ENCODE data around the gene ABCC9. TPM values are rescaled to one million over a fixed set of nuclear protein-coding genes. Genes with fewer than 3 reads are reported as not detected.

The ABCC9 gene
- total RNA-seq, 1 experiment from 2014 or later: not detected

DNA sequence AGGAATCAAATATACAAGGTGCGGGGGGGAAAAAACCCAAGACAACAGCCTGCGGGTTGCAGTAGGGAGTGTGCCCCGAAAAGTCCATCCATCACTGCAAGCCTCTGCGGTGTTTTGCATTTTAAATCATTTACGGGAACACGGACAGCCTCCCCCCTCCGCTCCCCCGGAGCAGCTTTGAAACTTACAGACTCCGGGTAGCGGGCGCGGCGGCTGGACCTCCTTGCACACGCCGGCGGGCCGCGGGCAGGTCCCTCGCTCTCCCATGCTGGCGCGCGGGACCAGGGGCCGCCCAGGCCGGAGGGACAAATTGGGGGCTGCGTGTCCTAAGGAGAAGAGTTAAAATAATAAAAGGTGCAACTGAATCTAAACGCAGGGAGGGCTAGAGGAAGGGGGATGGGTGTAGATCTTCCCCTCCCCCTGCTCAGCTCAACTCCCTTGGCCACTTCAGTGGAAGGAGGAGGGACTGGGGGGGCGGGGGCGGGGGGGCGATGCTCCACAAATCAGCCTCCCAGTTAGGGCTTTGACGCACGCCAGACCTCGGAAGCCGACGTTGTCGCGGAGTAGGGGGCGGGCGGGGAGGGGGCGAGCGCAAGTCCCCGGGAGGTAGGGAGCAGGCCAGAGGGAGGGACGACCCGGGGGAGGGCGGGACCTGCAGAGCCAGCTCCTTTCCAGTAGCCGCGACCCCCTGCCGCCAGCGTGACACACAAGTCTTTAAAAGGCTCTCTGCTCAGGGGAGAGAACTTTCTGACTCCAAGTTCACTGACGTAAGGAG, 166.7 kb downstream of the ABCC9 start, which contains the start of gene KCNJ8:
Gene KCNJ8 (minus strand): TSS at position 349 of the 775 bp plus-strand sequence. CDS start 1,090 bp downstream, outside the sequence.
- peak within 1 kb of the TSS; percentile 39 for H3K4me3 ChIP-seq (ENCODE audit: insufficient read depth, low read depth, low read length)
- H3K36me3 ChIP-seq (replicated peaks; ENCODE audit: control insufficient read depth, insufficient read depth, low read length): no peaks in the 10 kb centered on the region
- peak; percentile 83 for DNase-seq
- H3K27me3 ChIP-seq (ENCODE audit: control insufficient read depth, insufficient read depth, low read length): peaks cover 12% of the 10 kb centered on the region

DNA sequence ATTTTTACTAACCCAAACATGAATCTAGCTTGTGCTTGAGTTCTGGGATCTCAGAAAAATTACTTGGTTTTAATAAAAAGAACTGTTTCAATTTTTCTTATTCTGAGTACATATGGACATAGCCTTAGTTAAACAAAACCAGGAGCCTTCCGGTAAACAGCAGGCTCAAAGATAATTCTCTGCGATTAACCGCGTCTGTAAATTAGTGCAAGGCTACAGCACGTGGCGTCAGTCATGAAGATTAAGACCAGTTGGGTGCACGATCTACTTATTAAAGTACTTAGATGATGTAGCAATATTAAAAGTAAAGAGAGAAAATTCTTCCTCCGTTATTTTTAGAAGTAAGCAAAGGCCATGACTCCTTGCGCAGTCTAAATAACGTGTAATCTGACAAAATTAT, 167.4 kb downstream of the ABCC9 start:
- Histone ChIP-seq H3K27me3 (ENCODE audit: control insufficient read depth, insufficient read depth, low read length) (peaks cover 12% of the 10 kb centered on the region), H3K36me3 (replicated peaks; ENCODE audit: control insufficient read depth, insufficient read depth, low read length) (no peaks in the 10 kb centered on the region), H3K4me3 (ENCODE audit: insufficient read depth, low read depth, low read length) (no peak overlapping the region)
- peak; percentile 4 for DNase-seq

DNA sequence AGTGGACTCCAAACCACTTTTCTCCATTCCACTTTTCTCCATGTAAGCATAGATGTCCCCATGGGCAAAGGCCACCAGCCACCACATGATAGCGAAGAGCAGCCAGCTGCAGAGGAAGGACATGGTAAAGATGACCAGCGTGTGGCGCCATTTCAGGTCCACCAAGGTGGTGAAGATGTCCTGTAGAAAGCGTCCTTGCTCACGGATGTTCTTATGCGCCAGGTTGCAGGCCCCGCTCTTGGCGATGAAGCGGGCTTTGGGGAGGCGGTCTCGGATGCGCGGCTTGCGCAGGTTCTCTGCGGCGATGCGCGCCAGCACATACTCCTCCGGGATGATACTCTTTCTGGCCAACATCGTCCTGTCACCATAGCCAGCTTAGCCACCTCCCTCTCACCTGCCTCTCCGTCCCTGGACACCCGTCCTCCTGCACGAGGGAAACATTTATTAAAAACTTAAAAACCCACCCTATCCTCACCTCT, 167.9 kb downstream of the ABCC9 start:
- Histone ChIP-seq H3K36me3 (replicated peaks; ENCODE audit: control insufficient read depth, insufficient read depth, low read length) (no peaks in the 10 kb centered on the region), H3K27me3 (ENCODE audit: control insufficient read depth, insufficient read depth, low read length) (peaks cover 12% of the 10 kb centered on the region), H3K4me3 (ENCODE audit: insufficient read depth, low read depth, low read length) (no peak overlapping the region)
- peak; percentile 71 for DNase-seq

DNA sequence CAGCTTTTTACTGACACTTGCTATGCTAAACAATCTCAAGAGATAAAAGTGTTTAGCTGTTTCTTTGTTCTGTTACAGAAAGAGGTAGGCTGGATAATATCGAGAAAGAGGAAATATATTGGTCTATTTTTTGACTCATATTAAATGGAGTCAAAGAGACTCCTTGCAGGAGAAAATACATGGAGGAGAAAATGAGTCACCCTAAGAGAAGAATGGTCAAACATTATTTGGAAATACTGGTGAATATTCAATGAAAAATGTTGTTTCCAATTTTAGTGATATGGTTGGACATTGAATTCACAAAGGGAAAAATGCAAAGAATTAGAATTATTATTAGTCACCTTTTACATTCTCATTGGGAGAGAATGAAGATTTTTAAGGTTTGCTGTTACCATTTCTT, 169.9 kb downstream of the ABCC9 start:
- DNase-seq: no peak
- Histone ChIP-seq H3K27me3 (ENCODE audit: control insufficient read depth, insufficient read depth, low read length) (peaks cover 12% of the 10 kb centered on the region), H3K4me3 (ENCODE audit: insufficient read depth, low read depth, low read length) (no peak overlapping the region), H3K36me3 (replicated peaks; ENCODE audit: control insufficient read depth, insufficient read depth, low read length) (no peaks in the 10 kb centered on the region)

DNA sequence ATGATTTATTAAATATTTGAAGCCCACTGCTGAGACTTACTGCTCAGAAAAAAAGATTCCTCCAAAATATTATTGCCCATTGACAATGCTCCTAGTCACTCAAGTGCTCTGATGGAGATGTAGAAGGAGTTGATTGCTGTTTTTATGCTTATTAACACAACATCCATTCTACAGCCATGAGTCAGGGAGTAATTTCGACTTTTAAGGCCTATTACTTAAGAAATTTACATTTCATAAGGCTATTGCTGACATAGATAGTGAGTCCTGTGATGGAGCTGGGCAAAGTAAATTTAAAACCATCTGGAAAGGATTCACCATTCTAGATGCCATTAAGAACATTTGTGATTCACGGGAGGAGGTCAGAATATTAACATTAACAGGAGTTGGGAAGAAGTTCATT, 171.9 kb downstream of the ABCC9 start:
- Histone ChIP-seq H3K4me3 (ENCODE audit: insufficient read depth, low read depth, low read length) (no peak overlapping the region), H3K36me3 (replicated peaks; ENCODE audit: control insufficient read depth, insufficient read depth, low read length) (no peaks in the 10 kb centered on the region), H3K27me3 (ENCODE audit: control insufficient read depth, insufficient read depth, low read length) (peaks cover 10% of the 10 kb centered on the region)
- DNase-seq: no peak

DNA sequence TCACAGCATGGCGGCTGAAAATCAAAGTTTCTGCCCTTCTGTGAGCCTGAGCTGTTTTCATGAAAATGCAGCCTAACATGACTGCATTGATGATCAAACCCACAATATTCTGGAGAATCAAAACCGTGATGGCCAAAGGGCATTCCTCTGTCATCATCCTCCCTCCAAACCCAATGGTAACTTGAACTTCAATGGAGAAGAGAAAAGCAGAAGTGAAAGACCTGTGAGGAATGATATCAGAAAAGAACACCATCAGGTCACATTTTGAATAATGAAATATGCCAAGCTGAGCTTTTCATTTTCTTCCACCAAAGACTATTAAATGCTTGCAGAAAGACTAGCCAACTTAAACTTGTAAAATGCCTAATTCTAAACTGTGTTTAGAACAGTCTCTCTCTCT, 174.8 kb downstream of the ABCC9 start:
- no peaks in the 10 kb centered on the region for H3K27me3 ChIP-seq (ENCODE audit: control insufficient read depth, insufficient read depth, low read length)

DNA sequence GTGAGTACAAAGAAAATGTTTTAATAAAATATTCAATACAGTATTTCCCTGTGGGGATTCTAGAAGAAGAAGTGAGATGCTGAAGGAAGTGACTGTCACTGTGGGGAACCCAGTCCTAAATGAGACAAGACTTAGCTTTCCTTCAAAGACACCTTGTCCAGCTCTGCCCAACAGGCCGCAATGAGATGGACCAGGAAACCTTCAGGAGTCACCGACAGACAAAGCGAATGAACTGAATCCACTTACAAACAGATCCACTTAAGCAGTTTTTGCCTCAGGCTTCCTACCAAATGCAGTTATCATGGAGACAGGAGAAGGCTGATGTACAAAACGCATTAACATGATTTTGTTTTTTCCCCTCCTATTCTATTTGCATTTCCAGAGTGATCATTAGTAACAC, 176.3 kb downstream of the ABCC9 start:
- H3K4me3 ChIP-seq (ENCODE audit: insufficient read depth, low read depth, low read length): no peak overlapping the region
- no peaks in the 10 kb centered on the region for H3K27me3 ChIP-seq (ENCODE audit: control insufficient read depth, insufficient read depth, low read length)
- DNase-seq: no peak
- no peaks in the 10 kb centered on the region for H3K36me3 ChIP-seq (replicated peaks; ENCODE audit: control insufficient read depth, insufficient read depth, low read length)

More for the DNA sequence above, 174.8 kb downstream of the ABCC9 start:
- Histone ChIP-seq H3K36me3 (replicated peaks; ENCODE audit: control insufficient read depth, insufficient read depth, low read length) (no peaks in the 10 kb centered on the region), H3K4me3 (ENCODE audit: insufficient read depth, low read depth, low read length) (no peak overlapping the region)
- DNase-seq: no peak

DNA sequence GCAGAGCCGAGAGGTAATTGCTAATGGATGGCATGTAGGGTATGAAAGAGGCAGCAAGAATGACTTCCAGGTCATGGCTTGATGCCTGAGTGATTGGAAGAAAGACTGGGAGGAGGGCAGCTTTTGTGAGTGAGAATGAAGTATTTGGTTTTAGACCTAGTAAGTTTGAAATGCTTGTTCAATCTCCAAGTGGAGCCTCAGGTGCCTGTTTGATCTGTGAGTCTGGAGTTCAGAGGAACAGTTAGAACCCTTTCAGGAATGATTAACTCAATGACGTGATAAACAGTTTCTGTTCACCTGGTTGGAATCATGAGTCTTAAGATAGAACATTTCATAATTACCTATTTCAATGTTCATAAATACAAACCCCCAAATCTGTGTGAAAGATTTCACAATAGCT, 177.2 kb downstream of the ABCC9 start:
- no peak for DNase-seq
- Histone ChIP-seq H3K4me3 (ENCODE audit: insufficient read depth, low read depth, low read length) (no peak overlapping the region), H3K36me3 (replicated peaks; ENCODE audit: control insufficient read depth, insufficient read depth, low read length) (no peaks in the 10 kb centered on the region), H3K27me3 (ENCODE audit: control insufficient read depth, insufficient read depth, low read length) (no peaks in the 10 kb centered on the region)

DNA sequence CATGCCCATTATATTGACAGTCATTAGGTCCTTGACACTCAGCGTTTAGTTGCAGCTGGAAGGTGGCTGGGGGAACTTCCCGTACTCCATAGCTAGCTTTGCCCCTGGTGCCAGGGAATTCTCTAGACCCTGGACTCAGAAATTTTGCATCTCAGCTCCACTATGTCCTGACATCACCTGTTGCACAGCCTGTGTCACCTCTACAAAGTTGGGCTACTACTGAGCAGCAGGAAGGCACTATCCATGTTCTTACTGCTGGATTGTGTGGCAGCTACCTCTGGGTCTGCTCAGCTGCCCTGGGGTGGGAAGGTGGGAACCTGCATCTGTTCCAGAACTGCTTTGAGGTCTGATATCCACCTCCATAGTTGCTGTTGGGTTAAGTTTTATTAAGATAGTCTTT, 177.7 kb downstream of the ABCC9 start:
- no peak for DNase-seq
- Histone ChIP-seq H3K36me3 (replicated peaks; ENCODE audit: control insufficient read depth, insufficient read depth, low read length) (no peaks in the 10 kb centered on the region), H3K27me3 (ENCODE audit: control insufficient read depth, insufficient read depth, low read length) (no peaks in the 10 kb centered on the region)

DNA sequence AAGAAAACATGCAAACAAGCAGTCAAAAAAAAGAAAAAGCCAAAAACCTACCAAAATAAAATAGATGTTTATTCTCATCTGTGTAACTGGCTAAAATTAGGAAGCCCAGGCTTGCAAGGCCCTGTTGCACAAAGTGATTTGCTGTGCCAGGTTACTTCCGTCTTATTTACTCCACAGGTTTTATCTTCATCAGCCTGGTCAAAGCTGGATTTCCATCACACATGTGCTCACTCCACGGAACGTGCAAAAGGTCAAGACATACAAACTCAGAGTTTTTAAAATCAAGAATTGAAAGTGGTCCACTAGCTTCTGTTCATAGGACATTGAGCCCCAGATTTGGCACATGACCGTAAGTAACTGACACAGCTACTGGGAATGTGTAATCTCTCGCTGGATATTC, 181.5 kb downstream of the ABCC9 start:
- Histone ChIP-seq H3K27me3 (ENCODE audit: control insufficient read depth, insufficient read depth, low read length) (no peaks in the 10 kb centered on the region), H3K36me3 (replicated peaks; ENCODE audit: control insufficient read depth, insufficient read depth, low read length) (no peaks in the 10 kb centered on the region), H3K4me3 (ENCODE audit: insufficient read depth, low read depth, low read length) (no peak overlapping the region)
- no peak for DNase-seq

More for the DNA sequence above, 177.7 kb downstream of the ABCC9 start:
- no peak overlapping the region for H3K4me3 ChIP-seq (ENCODE audit: insufficient read depth, low read depth, low read length)

DNA sequence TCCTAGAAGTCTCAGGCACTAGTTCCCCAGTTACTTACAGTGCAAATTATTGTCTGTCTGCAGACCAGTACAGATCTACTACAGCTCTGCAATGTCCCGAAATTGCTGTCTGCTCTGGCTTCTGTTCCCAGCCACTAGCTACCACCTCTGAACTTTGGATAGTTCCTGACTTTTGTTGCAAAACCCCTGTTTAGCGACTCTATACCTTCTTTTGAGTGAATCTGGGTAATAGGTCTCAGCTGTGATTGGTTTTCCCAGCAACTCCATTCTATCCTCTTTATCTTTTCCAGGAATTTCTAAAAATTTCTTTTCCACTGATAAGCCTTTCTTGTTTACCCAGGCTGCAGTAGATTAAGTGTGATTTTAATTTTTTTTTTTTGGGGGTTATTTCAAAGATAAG, 183.5 kb downstream of the ABCC9 start:
- H3K27me3 ChIP-seq (ENCODE audit: control insufficient read depth, insufficient read depth, low read length): no peaks in the 10 kb centered on the region
- H3K36me3 ChIP-seq (replicated peaks; ENCODE audit: control insufficient read depth, insufficient read depth, low read length): no peaks in the 10 kb centered on the region
- no peak overlapping the region for H3K4me3 ChIP-seq (ENCODE audit: insufficient read depth, low read depth, low read length)
- DNase-seq: no peak

DNA sequence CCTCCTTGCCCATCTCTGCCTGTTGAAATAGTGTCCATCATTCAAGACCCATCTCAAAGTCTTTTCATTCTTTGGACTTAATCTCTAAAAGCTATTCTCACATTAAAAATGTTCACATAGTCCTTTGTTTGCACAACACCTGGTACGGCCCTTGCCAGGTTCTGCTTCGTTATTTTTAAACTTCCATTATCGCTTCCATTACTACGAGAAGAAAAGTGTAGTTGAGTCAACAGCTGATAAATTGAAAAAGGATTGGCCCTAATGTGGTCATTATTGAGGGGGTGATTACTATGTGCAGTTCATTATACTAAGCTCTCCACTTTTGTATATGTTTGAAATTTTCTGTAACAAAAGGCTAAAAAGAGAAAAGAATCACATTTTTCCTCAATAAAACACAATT, 184.5 kb downstream of the ABCC9 start:
- H3K4me3 ChIP-seq (ENCODE audit: insufficient read depth, low read depth, low read length): no peak overlapping the region
- no peaks in the 10 kb centered on the region for H3K36me3 ChIP-seq (replicated peaks; ENCODE audit: control insufficient read depth, insufficient read depth, low read length)
- no peaks in the 10 kb centered on the region for H3K27me3 ChIP-seq (ENCODE audit: control insufficient read depth, insufficient read depth, low read length)
- no peak for DNase-seq

DNA sequence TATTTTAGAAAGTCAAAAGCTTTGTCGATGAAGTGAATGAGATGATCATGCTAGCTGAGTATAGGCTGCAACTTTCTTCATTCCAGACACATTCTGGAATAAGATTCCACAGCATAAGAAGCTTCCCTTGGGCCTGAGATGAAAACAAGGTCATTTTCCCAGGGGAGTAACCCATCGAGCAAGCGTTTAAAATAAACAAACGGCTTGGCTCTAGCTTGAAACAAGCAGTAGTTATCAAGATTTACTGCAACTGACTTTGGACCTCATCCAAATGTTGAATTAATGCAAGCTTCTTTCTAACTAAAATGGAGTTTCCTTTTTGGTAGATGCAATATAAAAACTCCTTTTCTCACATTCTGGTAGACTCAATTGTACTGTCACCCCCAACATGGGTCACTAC, 189.7 kb downstream of the ABCC9 start:
- no peaks in the 10 kb centered on the region for H3K36me3 ChIP-seq (replicated peaks; ENCODE audit: control insufficient read depth, insufficient read depth, low read length)
- H3K27me3 ChIP-seq (ENCODE audit: control insufficient read depth, insufficient read depth, low read length): no peaks in the 10 kb centered on the region
- DNase-seq: no peak
- H3K4me3 ChIP-seq (ENCODE audit: insufficient read depth, low read depth, low read length): no peak overlapping the region

Measured in H7 (cell line).